IMR-90 (cell line): ENCODE measurements around the gene GFER.

Experiments
- CEBPB ChIP-seq: IDR thresholded peaks from 2 replicates; pipeline ENCODE4 v1.6.1; 2012; ENCODE audit warnings: low read depth, low read length, improper control_type of control experiment
- CTCF ChIP-seq: conservative IDR thresholded peaks from 2 replicates; pipeline ENCODE4 v1.5.1; 2012; ENCODE audit warnings: mild to moderate bottlenecking, low read depth, low read length, improper control_type of control experiment
- FOS ChIP-seq: fragments of 150-350 bp; IDR thresholded peaks from 2 replicates; pipeline ENCODE4 v1.6.1; 2016; ENCODE audit warnings: low read depth, low read length
- MAFK ChIP-seq: IDR thresholded peaks from 2 replicates; pipeline ENCODE4 v1.6.1; 2012; ENCODE audit warnings: low read depth, low read length, improper control_type of control experiment
- POLR2A ChIP-seq: IDR thresholded peaks from 2 replicates; pipeline ENCODE4 v1.6.1; 2012; ENCODE audit warnings: mild to moderate bottlenecking, low read depth, low read length
- RAD21 ChIP-seq: IDR thresholded peaks from 2 replicates; pipeline ENCODE4 v1.6.1; 2012; ENCODE audit warnings: low read length, improper control_type of control experiment
- RFX5 ChIP-seq: IDR thresholded peaks from 2 replicates; pipeline ENCODE4 v1.8.0; 2012; ENCODE audit warnings: low read depth, mild to moderate bottlenecking, low read length, moderate library complexity
- SMC3 ChIP-seq: fragments of 150-350 bp; IDR thresholded peaks from 2 replicates; pipeline ENCODE4 v1.6.1; 2016; ENCODE audit warnings: low read depth, mild to moderate bottlenecking, antibody characterized with exemption, low read length, moderate library complexity

- no peak for TF ChIP-seq CTCF
- no peak for TF ChIP-seq POLR2A
- TF ChIP-seq FOS: no peak
- TF ChIP-seq MAFK: no peak
- TF ChIP-seq RAD21: no peak
- TF ChIP-seq RFX5: no peak
- no peak for TF ChIP-seq CEBPB
- TF ChIP-seq SMC3: no peak
Observed at GRCh38 chr16:1990101-1990350, 6.0 kb downstream of the GFER start.
